ENCODE results near the gene LAPTM5.

LAPTM5 gene

DNA sequence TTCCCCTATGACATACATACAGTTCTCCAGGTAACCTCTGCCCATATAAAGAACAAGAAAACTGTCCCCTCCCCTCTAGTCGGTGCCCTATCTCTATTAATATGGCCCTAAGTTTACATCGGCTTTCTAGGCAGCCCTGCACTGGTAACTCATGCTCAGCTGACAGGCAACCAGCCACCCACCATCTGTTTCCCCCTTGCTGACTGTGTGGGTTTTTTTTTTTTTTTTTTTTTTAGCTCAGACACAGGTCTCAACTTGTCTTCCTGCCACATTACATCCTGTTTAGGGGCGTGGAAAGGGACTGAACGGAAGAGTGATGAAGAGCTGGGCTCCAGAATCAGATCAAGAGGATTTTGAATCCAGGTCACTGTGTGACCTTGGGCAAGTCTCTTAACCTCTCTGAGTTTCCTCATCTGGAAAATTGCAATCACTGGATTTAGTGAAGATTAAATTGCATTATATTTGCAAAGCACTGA is 14.0 kb downstream of the LAPTM5 start:
- no peak for DNase-seq (ENCODE audit: extremely low read depth, low read depth)
- TF ChIP-seq, protein P1, sequence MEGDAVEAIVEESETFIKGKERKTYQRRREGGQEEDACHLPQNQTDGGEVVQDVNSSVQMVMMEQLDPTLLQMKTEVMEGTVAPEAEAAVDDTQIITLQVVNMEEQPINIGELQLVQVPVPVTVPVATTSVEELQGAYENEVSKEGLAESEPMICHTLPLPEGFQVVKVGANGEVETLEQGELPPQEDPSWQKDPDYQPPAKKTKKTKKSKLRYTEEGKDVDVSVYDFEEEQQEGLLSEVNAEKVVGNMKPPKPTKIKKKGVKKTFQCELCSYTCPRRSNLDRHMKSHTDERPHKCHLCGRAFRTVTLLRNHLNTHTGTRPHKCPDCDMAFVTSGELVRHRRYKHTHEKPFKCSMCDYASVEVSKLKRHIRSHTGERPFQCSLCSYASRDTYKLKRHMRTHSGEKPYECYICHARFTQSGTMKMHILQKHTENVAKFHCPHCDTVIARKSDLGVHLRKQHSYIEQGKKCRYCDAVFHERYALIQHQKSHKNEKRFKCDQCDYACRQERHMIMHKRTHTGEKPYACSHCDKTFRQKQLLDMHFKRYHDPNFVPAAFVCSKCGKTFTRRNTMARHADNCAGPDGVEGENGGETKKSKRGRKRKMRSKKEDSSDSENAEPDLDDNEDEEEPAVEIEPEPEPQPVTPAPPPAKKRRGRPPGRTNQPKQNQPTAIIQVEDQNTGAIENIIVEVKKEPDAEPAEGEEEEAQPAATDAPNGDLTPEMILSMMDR (IDR thresholded peaks at IDR 0.05; ENCODE audit: low read depth, low read length): no peak

DNA sequence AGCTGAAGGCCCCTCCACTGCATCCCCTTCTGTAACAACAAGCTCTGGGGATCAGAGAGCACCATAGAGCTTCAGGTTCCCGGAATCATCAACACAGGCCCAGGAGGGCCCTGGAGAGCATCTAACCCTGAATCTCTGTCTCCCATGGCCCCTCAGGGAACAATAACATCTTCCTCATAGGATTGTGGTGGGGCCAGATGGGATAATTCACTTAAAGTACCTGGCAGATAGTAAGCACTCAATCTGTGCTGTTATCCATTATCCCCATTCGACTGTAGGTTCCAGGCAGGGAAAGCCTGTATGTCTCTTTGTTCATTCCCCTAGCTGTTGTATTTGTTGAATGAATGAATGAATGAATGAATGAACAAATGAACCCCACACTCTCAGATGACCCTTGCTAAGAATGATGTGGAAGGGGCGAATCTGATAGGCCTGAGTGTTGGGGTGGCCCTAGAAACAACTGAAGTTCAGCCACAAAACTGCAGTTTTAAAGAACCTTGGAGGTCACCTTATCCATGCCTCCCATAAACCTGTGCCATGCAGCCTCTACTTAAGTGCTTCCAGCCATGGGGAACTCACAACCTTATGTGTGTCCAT is 14.5 kb downstream of the LAPTM5 start:
- TF ChIP-seq, protein P1 (IDR thresholded peaks at IDR 0.05; ENCODE audit: low read depth, low read length): no peak
- DNase-seq (ENCODE audit: extremely low read depth, low read depth): no peak

DNA sequence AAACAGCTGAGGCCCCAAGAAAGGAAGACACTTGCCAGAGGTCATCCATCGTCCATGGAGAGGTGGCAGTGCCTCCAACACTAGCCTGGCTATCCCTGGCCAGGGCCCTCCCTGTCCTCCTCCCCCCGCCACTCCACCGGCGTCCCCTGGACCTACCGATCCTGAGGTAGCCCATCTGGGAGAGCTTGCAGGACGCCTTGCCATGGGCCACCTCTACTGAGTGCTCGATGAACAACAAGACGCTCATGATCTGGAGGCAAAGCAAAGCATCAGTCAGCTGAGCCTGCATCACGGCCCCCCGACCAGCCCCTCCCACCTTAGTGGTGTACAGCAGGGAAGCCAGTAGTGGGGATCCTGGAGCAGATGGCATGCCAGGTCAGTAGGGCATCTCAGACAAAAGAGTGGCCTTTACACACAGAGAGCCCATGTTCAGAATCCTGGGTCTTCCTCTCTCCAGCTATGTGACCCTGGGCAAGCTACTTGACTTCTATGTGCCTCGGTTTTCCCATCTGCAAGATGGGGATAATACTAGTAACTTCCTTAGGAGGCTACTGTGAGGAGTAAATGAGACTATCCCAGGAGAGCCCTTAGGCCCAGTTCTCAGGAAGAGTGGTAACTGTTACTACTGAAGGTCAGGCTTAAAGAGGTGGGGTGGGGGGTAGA is 15.1 kb downstream of the LAPTM5 start:
- no peak for DNase-seq (ENCODE audit: extremely low read depth, low read depth)

DNA sequence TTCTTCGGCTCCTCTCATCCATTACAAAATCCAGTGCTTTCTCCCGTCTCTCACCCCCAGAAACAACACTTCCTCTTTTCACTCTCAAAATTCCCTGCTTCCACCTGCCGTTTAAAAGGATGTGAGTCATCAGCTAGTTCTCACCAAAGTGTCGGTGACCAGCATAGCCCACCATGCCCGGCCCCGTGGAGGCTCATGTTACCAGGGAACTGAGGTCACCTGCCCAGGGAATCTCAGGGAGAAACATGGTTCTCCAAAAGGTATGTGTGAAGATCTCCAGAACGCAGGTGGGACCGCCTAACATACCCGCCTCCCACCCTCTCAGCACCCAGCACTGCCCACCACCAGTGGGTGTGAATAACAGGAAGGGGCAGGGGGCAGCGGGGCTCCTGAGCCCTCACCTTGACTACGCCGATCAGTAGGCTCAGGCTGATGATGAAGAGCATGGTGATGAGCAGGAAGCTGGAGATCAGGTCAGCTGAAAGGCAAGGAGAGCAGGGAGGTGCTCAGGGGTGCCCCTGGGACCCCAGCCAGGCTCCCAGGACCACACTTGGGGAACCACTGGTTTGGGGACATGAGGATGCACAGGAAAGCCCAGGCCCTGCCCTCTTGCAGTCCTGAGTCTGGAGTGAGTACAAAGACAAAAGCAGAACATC is 16.2 kb downstream of the LAPTM5 start:
- no peak for DNase-seq (ENCODE audit: extremely low read depth, low read depth)
- TF ChIP-seq, protein P1 (IDR thresholded peaks at IDR 0.05; ENCODE audit: low read depth, low read length): no peak

More for the DNA sequence above, 15.1 kb downstream of the LAPTM5 start:
- TF ChIP-seq, protein P1 (IDR thresholded peaks at IDR 0.05; ENCODE audit: low read depth, low read length): no peak

DNA sequence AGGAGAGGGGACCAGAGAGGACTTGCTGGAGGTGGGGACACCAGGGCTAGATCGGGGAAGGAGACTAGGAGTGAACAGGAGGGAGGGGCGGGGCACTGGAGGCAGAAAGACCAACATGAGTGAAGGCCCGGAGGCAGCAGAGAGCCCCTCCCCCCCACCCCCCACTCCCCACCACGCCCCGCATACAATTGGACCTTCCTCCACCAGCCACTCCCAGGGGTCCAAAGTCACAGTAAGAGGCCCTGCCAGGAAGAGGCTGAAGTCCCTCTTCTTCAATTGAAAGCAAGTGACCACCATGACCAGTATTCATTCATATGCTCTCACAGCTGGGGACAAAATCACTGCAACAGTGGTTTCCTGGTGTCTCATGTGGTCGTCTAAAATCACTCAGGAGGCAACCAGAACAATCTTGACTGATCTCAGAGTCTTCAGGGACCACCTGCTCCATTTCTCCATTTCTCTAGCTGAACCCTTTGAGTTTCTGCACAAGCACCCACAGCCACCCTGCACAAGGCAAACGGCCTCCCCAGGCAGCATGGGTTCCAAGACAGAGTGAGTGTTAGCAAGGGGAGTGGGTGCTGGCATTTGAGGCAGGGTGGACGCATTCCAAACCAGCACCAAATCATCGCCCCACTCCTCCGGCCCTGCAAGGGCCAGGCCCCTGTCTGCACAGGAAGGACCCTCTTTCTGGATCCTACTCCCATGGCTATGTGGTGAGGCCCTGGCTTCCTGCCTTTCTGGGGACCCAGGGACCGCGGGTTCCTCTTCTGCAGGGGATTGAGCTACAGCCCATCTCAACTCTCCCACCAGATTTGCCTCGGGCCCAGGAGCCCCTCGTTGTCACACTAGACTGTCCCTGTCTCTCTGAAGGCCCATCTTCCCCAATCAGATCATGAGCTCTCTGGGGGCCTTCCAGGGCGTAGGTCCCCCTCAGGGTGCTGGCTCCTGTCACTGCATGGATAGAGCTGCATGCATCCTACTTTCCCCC is 17.0 kb downstream of the LAPTM5 start:
- TF ChIP-seq, protein P1 (IDR thresholded peaks at IDR 0.05; ENCODE audit: low read depth, low read length): no peak
- no peak for DNase-seq (ENCODE audit: extremely low read depth, low read depth)

DNA sequence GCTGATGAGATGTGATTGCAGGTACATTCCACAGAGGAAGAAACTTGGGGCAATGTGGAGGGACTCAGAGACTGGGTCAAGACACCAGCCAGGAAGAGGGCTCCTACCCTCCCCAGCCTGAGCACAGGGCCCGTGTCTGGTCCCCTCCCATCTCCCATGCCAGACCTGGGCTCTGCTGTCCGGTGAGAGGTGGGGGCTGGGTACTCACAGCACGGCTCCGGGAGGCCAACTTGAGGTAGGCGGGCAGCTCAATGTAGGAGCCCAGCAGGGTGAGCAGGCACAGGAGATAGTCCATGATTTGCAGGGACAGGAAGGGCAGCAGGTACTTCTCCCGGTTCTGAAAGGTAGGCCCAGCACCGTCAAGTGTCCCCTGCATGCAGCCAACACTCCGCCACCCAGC is 18.0 kb downstream of the LAPTM5 start:
- TF ChIP-seq, protein P1 (IDR thresholded peaks at IDR 0.05; ENCODE audit: low read depth, low read length): no peak
- no peak for DNase-seq (ENCODE audit: extremely low read depth, low read depth)

Measured in AG09319 (cell line).